Measurements from ENCODE around the gene RAPGEF4.

- TF ChIP-seq POLR2A (IDR thresholded peaks at IDR 0.05) (no peak), CTCF (IDR thresholded peaks at IDR 0.05) (no peak)
Observed at GRCh38 chr2:172698041-172698863, 37.4 kb upstream of the RAPGEF4 start.
